ENCODE measurements around the gene ORC5.

DNA sequence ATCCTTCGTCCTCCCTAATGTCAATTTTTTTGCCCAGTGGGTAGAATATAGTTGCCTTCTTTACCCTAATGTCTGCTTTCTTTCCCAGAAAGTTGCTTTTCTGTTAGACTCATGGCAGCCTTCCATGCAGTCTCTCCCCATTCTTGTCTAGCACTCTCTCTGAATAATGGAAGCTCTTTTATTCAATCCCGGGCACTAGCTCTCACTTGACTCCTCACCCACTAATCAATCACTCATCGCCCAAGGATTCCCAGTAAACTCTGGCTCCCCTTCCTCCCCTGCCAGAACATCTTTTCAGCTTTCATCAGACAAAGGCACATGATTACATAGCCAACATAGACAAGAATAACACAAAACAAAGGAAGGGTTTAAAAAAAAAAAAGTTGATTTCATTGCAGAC, 118.2 kb downstream of the ORC5 start:
- TF ChIP-seq, protein P1, sequence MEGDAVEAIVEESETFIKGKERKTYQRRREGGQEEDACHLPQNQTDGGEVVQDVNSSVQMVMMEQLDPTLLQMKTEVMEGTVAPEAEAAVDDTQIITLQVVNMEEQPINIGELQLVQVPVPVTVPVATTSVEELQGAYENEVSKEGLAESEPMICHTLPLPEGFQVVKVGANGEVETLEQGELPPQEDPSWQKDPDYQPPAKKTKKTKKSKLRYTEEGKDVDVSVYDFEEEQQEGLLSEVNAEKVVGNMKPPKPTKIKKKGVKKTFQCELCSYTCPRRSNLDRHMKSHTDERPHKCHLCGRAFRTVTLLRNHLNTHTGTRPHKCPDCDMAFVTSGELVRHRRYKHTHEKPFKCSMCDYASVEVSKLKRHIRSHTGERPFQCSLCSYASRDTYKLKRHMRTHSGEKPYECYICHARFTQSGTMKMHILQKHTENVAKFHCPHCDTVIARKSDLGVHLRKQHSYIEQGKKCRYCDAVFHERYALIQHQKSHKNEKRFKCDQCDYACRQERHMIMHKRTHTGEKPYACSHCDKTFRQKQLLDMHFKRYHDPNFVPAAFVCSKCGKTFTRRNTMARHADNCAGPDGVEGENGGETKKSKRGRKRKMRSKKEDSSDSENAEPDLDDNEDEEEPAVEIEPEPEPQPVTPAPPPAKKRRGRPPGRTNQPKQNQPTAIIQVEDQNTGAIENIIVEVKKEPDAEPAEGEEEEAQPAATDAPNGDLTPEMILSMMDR (IDR thresholded peaks at IDR 0.05; ENCODE audit: low read depth, low read length), result no peak
- no peak for TF ChIP-seq EZH2phosphoT487 (IDR thresholded peaks at IDR 0.05; ENCODE audit: low read depth)

All from OCI-LY3 (cell line).